Adrenal gland (tissue), 12 donors: ENCODE data around the gene TULP3. TPM values are rescaled to one million over a fixed set of nuclear protein-coding genes. Genes with fewer than 3 reads are reported as not detected.

Source experiments
- DNase-seq, 7 donors: peaks; one replicate each; pipeline ENCODE4 v3.0.0-alpha.2; 2019 to 2020
- H3K27ac ChIP-seq, 5 donors: fragments of 200-600 bp; sonication (generic) in 4 of 5; 1 replicate in 3 of 5; 2 replicates in 2 of 5; pipeline versions ENCODE4 v1.5.1 to v1.8.0; 2016 to 2020; ENCODE audit warnings: mild to moderate bottlenecking in 1 of 5
- H3K27me3 ChIP-seq: fragments of 200-600 bp; 2 replicates; pipeline ENCODE4 v1.8.0; 2021
- H3K36me3 ChIP-seq, 2 donors: fragments of 200-600 bp; replicated peaks in 1 of 2; 1 replicate in 1 of 2; 2 replicates in 1 of 2; pipeline versions ENCODE4 v1.5.1 to v1.8.0; 2018 to 2022
- H3K4me1 ChIP-seq, 2 donors: fragments of 200-600 bp; replicated peaks in 1 of 2; 1 replicate in 1 of 2; 2 replicates in 1 of 2; pipeline versions ENCODE4 v1.5.1 to v1.8.0; 2018 to 2021
- H3K4me3 ChIP-seq, 4 donors: fragments of 200-600 bp; sonication (generic) in 3 of 4; one replicate each; pipeline ENCODE4 v1.5.1; 2016 to 2018
- H3K9me3 ChIP-seq, 3 donors: fragments of 200-600 bp; sonication (generic) in 1 of 3; replicated peaks in 1 of 3; 1 replicate in 2 of 3; 2 replicates in 1 of 3; pipeline versions ENCODE4 v1.5.1 to v1.8.0; 2016 to 2021
- POLR2A ChIP-seq, 2 donors: fragments of 450-650 bp; IDR thresholded peaks; one replicate each; pipeline ENCODE4 v1.6.1; 2017; ENCODE audit warnings: antibody characterized with exemption in 2 of 2, mild to moderate bottlenecking in 2 of 2, moderate library complexity in 1 of 2
- WGBS, 4 donors: extraction: QIAGEN DNeasy Blood & Tissue Kit in 2 of 4; methylation state at CpG; one replicate each; pipeline versions ENCODE4 v1.1.5 to v1.1.7; 2013 to 2017; 5-methylcytosine and 5-hydroxymethylcytosine counted together
- intact Hi-C, 2 donors: fragments of 100-400 bp; cut with DNase I; formaldehyde crosslinking; loops; one replicate each; pipeline versions ENCODE4 v1.14.1 to v1.15.0; 2022 to 2023
- polyA plus RNA-seq, 3 donors: library from polyadenylated mRNA; stranded (reverse); fragments of 200-250 nt in 2 of 3; fragments of 350-450 nt in 1 of 3; fragmentation: Illumina TruSeq in 1 of 3; extraction: RNeasy Lipid Tissue Mini Kit (QIAGEN cat#74804) in 1 of 3; gene quantifications; one replicate each; pipeline ENCODE4 v1.2.3, GENCODE V29; 2013 to 2014
- total RNA-seq, 9 donors: library from RNA; depleted of rRNA in 4 of 9; stranded (reverse); fragments of >200 nt in 4 of 9; fragments of 120-200 nt in 1 of 9; fragmentation: NEBNext Ultra II Directional in 1 of 9; extraction: Animal tissue kit (Norgen Biotek cat#: 25700) in 1 of 9; gene quantifications; one replicate each; pipeline versions ENCODE4 v1.1.0 to v1.2.4, GENCODE V29; 2013 to 2023
- TF ChIP-seq, protein P1 (sequence below), 6 experiments: fragments of 450-650 bp in 4 of 6; fragments of 200-600 bp in 2 of 6; sonication (generic) in 1 of 6; IDR thresholded peaks; 1 replicate in 5 of 6; 2 replicates in 1 of 6; pipeline versions ENCODE4 v1.5.1 to v1.8.0; 2016 to 2021; ENCODE audit warnings: antibody characterized with exemption in 6 of 6, mild to moderate bottlenecking in 2 of 6, moderate library complexity in 1 of 6
- donor health status: healthy with polysubstance abuse.
- donor health status: Bipolar disorder and iron deficiency.
- donor health status: DM: yes; HTN: yes; CAD: no.
- donor health status: DM: no; HTN: no; CAD: no.
- donor health status: DM: no; HTN: no; CAD: no.
- donor health status: DM: yes; HTN: yes; CAD: no.

Gene TULP3
- total and polyA plus RNA-seq, 12 donors = 16.9 to 40.5 (median 25.0) TPM

DNA sequence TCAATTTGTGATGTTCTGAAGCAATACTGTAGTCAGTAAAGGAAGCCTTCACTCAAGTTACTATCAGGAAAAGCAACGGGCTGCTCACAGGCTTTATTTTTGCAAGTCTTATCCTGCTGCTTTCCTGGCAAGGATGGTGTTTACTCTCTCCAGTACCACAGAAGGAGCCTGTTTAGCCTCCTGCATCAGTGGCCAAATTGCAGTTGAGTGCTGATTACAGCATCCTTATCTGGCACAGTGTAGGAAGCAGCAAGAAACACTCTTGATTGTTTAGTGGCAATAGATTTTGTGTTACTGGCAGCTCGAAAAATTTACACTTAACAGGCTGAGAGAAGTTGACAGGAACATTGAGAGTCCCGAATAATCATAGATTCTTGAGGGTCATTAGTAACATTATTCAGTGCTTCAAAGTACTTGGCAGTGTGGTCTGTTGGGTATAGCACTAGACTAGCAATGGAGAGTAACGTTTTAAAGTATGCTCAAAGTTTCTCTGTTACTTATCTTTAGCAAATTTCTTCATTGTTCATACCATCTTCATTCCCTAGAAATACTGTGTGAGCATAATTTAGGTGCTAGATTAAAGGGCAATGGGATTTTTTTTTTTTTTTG, 11.7 kb downstream of the TULP3 start:
- Histone ChIP-seq H3K9me3 (no peaks in the 10 kb centered on the region), H3K36me3 (no peaks in the 10 kb centered on the region), H3K4me1 (peaks cover 0 to 9% of the 10 kb centered on the region in 2 donors), H3K4me3 (no peak overlapping the region), H3K27ac (peak overlapping the region in 1 of 5 donors; percentile 20), H3K27me3 (no peaks in the 10 kb centered on the region)
- DNase-seq = peak in 2 of 7 donors; percentile 22 to 25
- intact Hi-C loops = no loop called here
- WGBS, 4 donors = 33 to 40% (median 37%) methylated on average over 4 of the region's 4 CpGs
- TF ChIP-seq, protein P1, sequence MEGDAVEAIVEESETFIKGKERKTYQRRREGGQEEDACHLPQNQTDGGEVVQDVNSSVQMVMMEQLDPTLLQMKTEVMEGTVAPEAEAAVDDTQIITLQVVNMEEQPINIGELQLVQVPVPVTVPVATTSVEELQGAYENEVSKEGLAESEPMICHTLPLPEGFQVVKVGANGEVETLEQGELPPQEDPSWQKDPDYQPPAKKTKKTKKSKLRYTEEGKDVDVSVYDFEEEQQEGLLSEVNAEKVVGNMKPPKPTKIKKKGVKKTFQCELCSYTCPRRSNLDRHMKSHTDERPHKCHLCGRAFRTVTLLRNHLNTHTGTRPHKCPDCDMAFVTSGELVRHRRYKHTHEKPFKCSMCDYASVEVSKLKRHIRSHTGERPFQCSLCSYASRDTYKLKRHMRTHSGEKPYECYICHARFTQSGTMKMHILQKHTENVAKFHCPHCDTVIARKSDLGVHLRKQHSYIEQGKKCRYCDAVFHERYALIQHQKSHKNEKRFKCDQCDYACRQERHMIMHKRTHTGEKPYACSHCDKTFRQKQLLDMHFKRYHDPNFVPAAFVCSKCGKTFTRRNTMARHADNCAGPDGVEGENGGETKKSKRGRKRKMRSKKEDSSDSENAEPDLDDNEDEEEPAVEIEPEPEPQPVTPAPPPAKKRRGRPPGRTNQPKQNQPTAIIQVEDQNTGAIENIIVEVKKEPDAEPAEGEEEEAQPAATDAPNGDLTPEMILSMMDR (IDR thresholded peaks at IDR 0.05) = no peak
- TF ChIP-seq POLR2A (IDR thresholded peaks at IDR 0.05) = no peak

DNA sequence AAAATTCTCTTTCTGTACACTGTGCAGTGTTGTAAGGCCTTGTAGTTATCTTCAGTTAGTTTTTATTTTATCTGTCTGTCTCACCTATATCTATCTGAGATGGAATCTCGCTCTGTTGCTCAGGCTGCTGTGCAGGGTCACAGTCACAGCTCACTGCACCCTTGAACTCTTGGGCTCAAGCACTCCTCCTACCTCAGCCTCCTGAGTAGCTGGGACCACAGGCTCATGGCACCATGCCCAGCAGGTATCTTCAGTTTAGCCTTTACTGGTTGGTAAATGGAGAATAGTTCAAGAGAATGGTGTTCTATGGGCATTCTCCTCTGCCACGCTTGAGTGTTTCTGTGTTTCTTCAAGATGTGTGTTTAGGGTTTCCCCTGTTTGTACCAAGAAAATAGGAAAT, 13.6 kb downstream of the TULP3 start:
- Histone ChIP-seq H3K4me3 (no peak overlapping the region), H3K9me3 (no peaks in the 10 kb centered on the region), H3K4me1 (peaks cover 0 to 9% of the 10 kb centered on the region in 2 donors), H3K27ac (no peak overlapping the region), H3K36me3 (no peaks in the 10 kb centered on the region), H3K27me3 (no peaks in the 10 kb centered on the region)
- 71 to 83% (median 80%) methylated on average over 2 of the region's 2 CpGs for WGBS, 4 donors
- no peak for DNase-seq
- TF ChIP-seq, protein P1 (IDR thresholded peaks at IDR 0.05) = no peak
- TF ChIP-seq POLR2A (IDR thresholded peaks at IDR 0.05) = no peak
- intact Hi-C loops = no loop called here

DNA sequence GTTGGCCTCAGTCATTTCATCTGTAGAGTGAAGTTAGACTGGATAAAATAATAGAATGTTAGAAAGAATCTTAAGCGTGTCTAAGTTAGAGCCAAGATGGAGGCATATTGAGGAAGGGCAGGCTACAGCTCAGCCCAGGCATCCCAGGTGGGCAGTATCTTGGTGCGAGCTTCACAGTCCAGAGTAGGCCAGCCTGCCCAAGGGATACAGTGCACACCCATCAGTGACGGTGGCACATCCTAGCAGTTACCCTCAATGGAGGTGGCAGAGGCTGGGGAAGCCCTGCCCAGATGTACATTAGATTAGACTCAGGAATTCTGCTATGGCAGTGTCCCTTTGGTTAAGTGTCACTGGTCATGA, 21.5 kb downstream of the TULP3 start:
- H3K4me1 ChIP-seq = no peaks in the 10 kb centered on the region
- no peak overlapping the region for H3K27ac ChIP-seq
- TF ChIP-seq, protein P1 (IDR thresholded peaks at IDR 0.05) = no peak
- no peak for TF ChIP-seq POLR2A (IDR thresholded peaks at IDR 0.05)
- H3K36me3 ChIP-seq = peaks cover 0 to 10% of the 10 kb centered on the region in 2 donors
- H3K27me3 ChIP-seq = no peaks in the 10 kb centered on the region
- no peak overlapping the region for H3K4me3 ChIP-seq
- H3K9me3 ChIP-seq = no peaks in the 10 kb centered on the region
- DNase-seq = no peak
- intact Hi-C loops = no loop called here
- WGBS, 4 donors = 93 to 100% (median 97%) methylated on average over 2 to 3 of the region's 3 CpGs

DNA sequence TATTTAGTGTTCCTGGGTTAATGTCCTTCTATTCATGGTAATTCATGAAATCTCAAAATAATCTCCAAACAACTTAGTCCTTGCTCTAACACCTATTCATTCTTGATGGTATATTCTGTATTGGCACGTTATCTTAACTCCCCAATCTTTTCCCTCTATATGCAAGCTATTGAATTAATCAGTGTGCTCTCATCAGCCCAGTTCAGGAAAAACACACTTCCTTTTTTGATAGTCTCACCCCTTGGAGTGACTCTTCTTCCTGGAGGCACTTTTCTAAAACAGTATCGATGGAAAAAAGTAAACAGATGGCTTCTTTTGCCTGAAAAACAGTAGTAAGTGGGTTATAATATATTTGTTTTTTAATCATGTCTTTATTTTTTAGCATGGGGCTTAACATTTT, 28.6 kb downstream of the TULP3 start:
- Histone ChIP-seq H3K9me3 (no peaks in the 10 kb centered on the region), H3K27me3 (no peaks in the 10 kb centered on the region), H3K4me3 (no peak overlapping the region), H3K4me1 (no peaks in the 10 kb centered on the region), H3K27ac (no peak overlapping the region), H3K36me3 (peaks cover 0 to 38% of the 10 kb centered on the region in 2 donors)
- intact Hi-C loops = no loop called here
- no peak for DNase-seq
- WGBS, 4 donors = 77 to 90% (median 83%) methylated on average over 2 of the region's 2 CpGs
- TF ChIP-seq, protein P1 (IDR thresholded peaks at IDR 0.05) = no peak
- TF ChIP-seq POLR2A (IDR thresholded peaks at IDR 0.05) = no peak
